Right lobe of liver (tissue), 6 donors: Measurements from ENCODE around the gene L3MBTL2. TPM values are rescaled to one million over a fixed set of nuclear protein-coding genes. Genes with fewer than 3 reads are reported as not detected.

ENCODE experiments used
- ATAC-seq, 4 donors: fragments of 200-7000 bp; cut with Tn5 transposase; one replicate each; pipeline ENCODE4 v1.9.1; 2020; ENCODE audit warnings: mild to moderate bottlenecking in 4 of 4, moderate library complexity in 4 of 4
- DNase-seq, 3 donors: peaks; one replicate each; pipeline ENCODE4 v3.0.0-alpha.2; 2020
- H3K27ac ChIP-seq, 3 donors: fragments of 200-600 bp; one replicate each; pipeline ENCODE4 v1.8.0; 2022
- H3K27me3 ChIP-seq, 2 donors: fragments of 200-600 bp; one replicate each; pipeline ENCODE4 v1.8.0; 2022
- H3K36me3 ChIP-seq, 4 donors: fragments of 200-600 bp; sonication (generic) in 1 of 4; one replicate each; pipeline versions ENCODE4 v1.5.1 to v1.8.0; 2017 to 2022; ENCODE audit warnings: control low read depth in 1 of 4
- H3K4me1 ChIP-seq, 4 donors: fragments of 200-600 bp; sonication (generic) in 1 of 4; one replicate each; pipeline versions ENCODE4 v1.5.1 to v1.8.0; 2017 to 2022; ENCODE audit warnings: control low read depth in 1 of 4
- H3K4me3 ChIP-seq, 3 donors: fragments of 200-600 bp; one replicate each; pipeline ENCODE4 v1.8.0; 2022
- H3K9me3 ChIP-seq, 4 donors: fragments of 200-600 bp; sonication (generic) in 1 of 4; one replicate each; pipeline versions ENCODE4 v1.5.1 to v1.8.0; 2017 to 2022; ENCODE audit warnings: control low read depth in 1 of 4
- POLR2A ChIP-seq: fragments of 450-650 bp; IDR thresholded peaks from one replicate; pipeline ENCODE4 v1.6.1; 2017; ENCODE audit warnings: antibody characterized with exemption, mild to moderate bottlenecking
- WGBS: methylation state at CpG from one replicate; pipeline ENCODE4 v1.1.6; 2018; ENCODE audit warnings: low coverage, low lambda C conversion rate; ENCODE audit not compliant: insufficient coverage; ENCODE audit errors: missing lambda C conversion rate; 5-methylcytosine and 5-hydroxymethylcytosine counted together
- intact Hi-C, 2 donors: fragments of 100-400 bp; cut with DNase I; formaldehyde crosslinking; loops; one replicate each; pipeline versions ENCODE4 v1.11.2 to v1.14.1; 2022
- total RNA-seq, 6 experiments: library from RNA; depleted of rRNA in 2 of 6; stranded (reverse); fragments of >200 nt in 2 of 6; fragmentation: NEBNext Ultra II Directional in 3 of 6; extraction: Animal tissue kit (Norgen Biotek cat#: 25700) in 3 of 6; gene quantifications; one replicate each; pipeline versions ENCODE4 v1.1.0 to v1.2.4, GENCODE V29; 2016 to 2023
- TF ChIP-seq, protein P1 (sequence below), 4 donors: fragments of 200-600 bp in 3 of 4; fragments of 450-650 bp in 1 of 4; IDR thresholded peaks; one replicate each; pipeline versions ENCODE4 v1.5.1 to v1.8.0; 2016 to 2022; ENCODE audit warnings: antibody characterized with exemption in 4 of 4, mild to moderate bottlenecking in 2 of 4
- donor health status: DM: no; HTN: yes; CAD: no.
- donor health status: DM: no; HTN: no; CAD: no.
- donor health status: DM: no; HTN: no; CAD: no.
- donor health status: DM: no; HTN: yes; CAD: no.
- donor health status: DM: no; HTN: yes; CAD: no.

Gene L3MBTL2
- total RNA-seq, 6 experiments from 2014 or later: 6.6 to 11.7 (median 10.4) TPM

DNA sequence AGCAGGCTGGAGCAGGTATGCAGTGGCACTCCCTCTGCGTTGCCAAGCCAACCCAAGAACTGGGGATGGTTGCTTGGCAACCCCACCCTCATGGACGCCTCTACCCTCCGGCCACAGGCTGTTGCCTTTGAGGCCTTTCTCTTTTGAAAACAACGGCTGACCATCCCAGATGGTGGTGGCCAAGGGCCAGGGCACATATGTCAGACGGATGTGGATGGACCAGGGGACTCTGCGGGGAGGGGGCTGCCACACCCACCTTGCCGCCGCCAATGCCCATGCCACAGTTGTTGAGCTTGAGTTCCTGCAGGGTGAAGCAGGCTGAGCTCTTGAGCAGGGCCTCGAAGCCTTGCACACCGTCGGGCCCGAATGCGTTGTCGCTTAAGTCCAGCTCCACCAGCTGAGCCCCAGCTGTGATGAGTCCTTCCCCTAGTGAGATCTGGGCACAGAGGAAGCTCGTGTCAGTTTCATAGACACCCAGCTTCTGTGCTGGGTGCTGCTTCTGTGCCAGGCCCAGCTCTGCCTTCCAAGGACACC lies 59.4 kb downstream of the L3MBTL2 start:
- intact Hi-C loops: no loop called here
- DNase-seq: no peak
- TF ChIP-seq, protein P1, sequence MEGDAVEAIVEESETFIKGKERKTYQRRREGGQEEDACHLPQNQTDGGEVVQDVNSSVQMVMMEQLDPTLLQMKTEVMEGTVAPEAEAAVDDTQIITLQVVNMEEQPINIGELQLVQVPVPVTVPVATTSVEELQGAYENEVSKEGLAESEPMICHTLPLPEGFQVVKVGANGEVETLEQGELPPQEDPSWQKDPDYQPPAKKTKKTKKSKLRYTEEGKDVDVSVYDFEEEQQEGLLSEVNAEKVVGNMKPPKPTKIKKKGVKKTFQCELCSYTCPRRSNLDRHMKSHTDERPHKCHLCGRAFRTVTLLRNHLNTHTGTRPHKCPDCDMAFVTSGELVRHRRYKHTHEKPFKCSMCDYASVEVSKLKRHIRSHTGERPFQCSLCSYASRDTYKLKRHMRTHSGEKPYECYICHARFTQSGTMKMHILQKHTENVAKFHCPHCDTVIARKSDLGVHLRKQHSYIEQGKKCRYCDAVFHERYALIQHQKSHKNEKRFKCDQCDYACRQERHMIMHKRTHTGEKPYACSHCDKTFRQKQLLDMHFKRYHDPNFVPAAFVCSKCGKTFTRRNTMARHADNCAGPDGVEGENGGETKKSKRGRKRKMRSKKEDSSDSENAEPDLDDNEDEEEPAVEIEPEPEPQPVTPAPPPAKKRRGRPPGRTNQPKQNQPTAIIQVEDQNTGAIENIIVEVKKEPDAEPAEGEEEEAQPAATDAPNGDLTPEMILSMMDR (IDR thresholded peaks at IDR 0.05): no peak
- no peak for TF ChIP-seq POLR2A

GRCh38 chr22:41267958-41268357 lies 62.8 kb downstream of the L3MBTL2 start:
- no peak for TF ChIP-seq POLR2A
- TF ChIP-seq, protein P1 (IDR thresholded peaks at IDR 0.05): no peak
- Histone ChIP-seq H3K4me3 (no peak overlapping the region), H3K36me3 (peaks cover 0 to 69% (median 25%) of the 10 kb centered on the region in 4 donors), H3K4me1 (no peaks in the 10 kb centered on the region), H3K9me3 (no peaks in the 10 kb centered on the region), H3K27me3 (no peaks in the 10 kb centered on the region), H3K27ac (no peak overlapping the region)
- no peak for DNase-seq
- intact Hi-C loops: no loop called here
- ATAC-seq: no peak
- WGBS: 100% methylated on average over 11 of the region's 16 CpGs

More for the DNA sequence above, 59.4 kb downstream of the L3MBTL2 start:
- peaks cover 0 to 71% (median 22%) of the 10 kb centered on the region in 4 donors for H3K36me3 ChIP-seq
- whole genome bisulfite sequencing: 94% methylated on average over 3 of the region's 15 CpGs
- H3K4me1 ChIP-seq: peaks cover 0 to 9% (median 0%) of the 10 kb centered on the region in 4 donors
- H3K27me3 ChIP-seq: no peaks in the 10 kb centered on the region
- H3K27ac ChIP-seq: no peak overlapping the region
- ATAC-seq: no peak
- no peaks in the 10 kb centered on the region for H3K9me3 ChIP-seq
- no peak overlapping the region for H3K4me3 ChIP-seq

- H3K9me3 ChIP-seq: no peaks in the 10 kb centered on the region
- no peak overlapping the region for H3K4me3 ChIP-seq
- DNase-seq (no peak), ATAC-seq (peak in 1 of 4 donors; percentile 29)
- H3K36me3 ChIP-seq: peaks cover 0 to 63% (median 33%) of the 10 kb centered on the region in 4 donors
- H3K27ac ChIP-seq: no peak overlapping the region
- TF ChIP-seq POLR2A: no peak
- TF ChIP-seq, protein P1 (IDR thresholded peaks at IDR 0.05): no peak
- H3K27me3 ChIP-seq: no peaks in the 10 kb centered on the region
- H3K4me1 ChIP-seq: no peaks in the 10 kb centered on the region
- 94% methylated on average over 6 of the region's 9 CpGs for WGBS
- intact Hi-C loops: no loop called here
Observed at GRCh38 chr22:41271787-41272186, 66.7 kb downstream of the L3MBTL2 start.

DNA sequence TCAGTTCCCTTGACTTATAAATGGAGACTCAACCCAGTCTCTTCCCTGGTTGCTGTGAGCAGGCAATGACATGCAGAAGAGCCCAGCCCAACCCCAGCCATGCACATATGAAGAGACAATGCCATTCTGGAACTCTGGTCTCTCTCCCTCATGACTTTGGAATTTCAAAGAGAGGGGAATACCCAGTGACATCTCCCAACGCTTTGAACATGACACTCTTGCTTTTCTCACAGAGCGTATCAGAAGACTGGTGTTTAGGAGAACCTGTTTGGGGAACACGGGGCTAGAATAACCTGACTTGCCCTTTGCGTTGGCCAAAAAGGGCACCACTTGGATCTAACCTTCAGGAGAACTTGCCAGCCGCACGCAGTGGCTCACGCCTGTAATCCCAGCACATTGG lies 68.0 kb downstream of the L3MBTL2 start:
- DNase-seq: no peak
- TF ChIP-seq POLR2A: no peak
- TF ChIP-seq, protein P1 (IDR thresholded peaks at IDR 0.05): no peak
- Histone ChIP-seq H3K36me3 (peaks cover 0 to 63% (median 32%) of the 10 kb centered on the region in 4 donors), H3K4me3 (no peak overlapping the region), H3K27me3 (no peaks in the 10 kb centered on the region), H3K27ac (no peak overlapping the region), H3K4me1 (no peaks in the 10 kb centered on the region), H3K9me3 (no peaks in the 10 kb centered on the region)
- 89% methylated on average over 4 of the region's 7 CpGs for WGBS
- intact Hi-C loops: no loop called here
- no peak for ATAC-seq
